MM.1S (cell line): ENCODE results near the gene AGK.

ENCODE experiments used
- DNase-seq: peaks from one replicate; pipeline ENCODE4 v3.0.0-alpha.2; 2015
- H2AFZ ChIP-seq: fragments of 300-600 bp; sonication (generic); 2 replicates; pipeline ENCODE4 v1.6.0; 2016; ENCODE audit warnings: antibody characterized with exemption, low read length
- H3F3A ChIP-seq: fragments of 300-600 bp; sonication (generic); 2 replicates; pipeline ENCODE4 v1.6.1; 2016; ENCODE audit warnings: mild to moderate bottlenecking, antibody characterized with exemption, low read length, moderate library complexity, mixed read lengths; ENCODE audit not compliant: insufficient read depth
- H3K27ac ChIP-seq: fragments of 300-600 bp; sonication (generic); 2 replicates; pipeline ENCODE4 v1.5.1; 2016; ENCODE audit warnings: mild to moderate bottlenecking, low read length
- H3K27me3 ChIP-seq: fragments of 300-600 bp; sonication (generic); replicated peaks from 2 replicates; pipeline ENCODE4 v1.6.0; 2016; ENCODE audit warnings: low read length; ENCODE audit not compliant: insufficient read depth
- H3K36me3 ChIP-seq: fragments of 300-600 bp; sonication (generic); replicated peaks from 2 replicates; pipeline ENCODE4 v1.6.1; 2016; ENCODE audit warnings: mild to moderate bottlenecking, low read length, mixed read lengths; ENCODE audit not compliant: insufficient read depth
- H3K4me1 ChIP-seq: fragments of 300-600 bp; sonication (generic); 2 replicates; pipeline ENCODE4 v1.6.1; 2016; ENCODE audit warnings: low read length, mixed read lengths
- H3K4me2 ChIP-seq: fragments of 300-600 bp; sonication (generic); 2 replicates; pipeline ENCODE4 v1.6.0; 2016; ENCODE audit warnings: low read depth, low read length
- H3K4me3 ChIP-seq: fragments of 300-600 bp; sonication (generic); 2 replicates; pipeline ENCODE4 v1.5.1; 2016; ENCODE audit warnings: low read length, mixed read lengths
- H3K79me2 ChIP-seq: fragments of 300-600 bp; sonication (generic); 2 replicates; pipeline ENCODE4 v1.6.1; 2016; ENCODE audit warnings: mixed run types, low read length, mixed read lengths
- H3K9ac ChIP-seq: fragments of 300-600 bp; sonication (generic); 2 replicates; pipeline ENCODE4 v1.6.1; 2016; ENCODE audit warnings: low read length, mixed read lengths
- H3K9me2 ChIP-seq: fragments of 300-600 bp; sonication (generic); replicated peaks from 2 replicates; pipeline ENCODE4 v1.6.1; 2016; ENCODE audit warnings: mild to moderate bottlenecking, low read length, mixed read lengths; ENCODE audit not compliant: insufficient read depth
- H3K9me3 ChIP-seq: fragments of 300-600 bp; sonication (generic); replicated peaks from 2 replicates; pipeline ENCODE4 v1.6.1; 2016; ENCODE audit warnings: mild to moderate bottlenecking, low read length, mixed read lengths; ENCODE audit not compliant: insufficient read depth
- H4K20me1 ChIP-seq: fragments of 300-600 bp; sonication (generic); 2 replicates; pipeline ENCODE4 v1.6.1; 2016; ENCODE audit warnings: mild to moderate bottlenecking, low read length, moderate library complexity, mixed read lengths; ENCODE audit not compliant: insufficient read depth
- CTCF ChIP-seq: fragments of 300-600 bp; sonication (generic); IDR thresholded peaks from 2 replicates; pipeline ENCODE4 v1.5.1; 2016; ENCODE audit warnings: antibody characterized with exemption, low read length, mixed read lengths
- EZH2 ChIP-seq: fragments of 300-600 bp; sonication (generic); optimal IDR thresholded peaks from 2 replicates; pipeline ENCODE3; 2017; ENCODE audit warnings: low read depth, mild to moderate bottlenecking, antibody characterized with exemption, low read length, mixed read lengths
- EZH2phosphoT487 ChIP-seq: fragments of 300-600 bp; sonication (generic); IDR thresholded peaks from 2 replicates; pipeline ENCODE4 v1.6.1; 2018; ENCODE audit warnings: antibody characterized with exemption, low read length

The AGK gene

DNA sequence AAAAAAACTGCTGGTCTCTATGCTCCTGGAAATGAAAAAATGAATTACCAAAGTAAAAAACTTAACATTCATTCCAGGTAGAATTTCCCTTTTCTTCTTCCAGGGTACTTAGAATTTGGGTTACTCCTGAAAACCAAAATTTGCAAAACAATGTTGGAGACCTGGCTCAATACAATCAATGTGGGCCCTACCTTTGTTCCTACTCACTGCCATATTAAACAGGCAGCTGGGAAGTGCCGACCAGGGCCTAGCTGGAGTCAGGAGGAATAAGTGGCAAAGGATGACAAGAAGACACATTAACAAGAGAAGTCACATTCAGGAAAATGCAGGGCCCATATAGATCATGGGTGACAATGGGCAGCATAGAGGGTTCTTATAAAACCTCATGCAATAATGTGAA is 6.4 kb upstream of the AGK start:
- no peak overlapping the region for H3K4me3 ChIP-seq
- no peak overlapping the region for H3K27ac ChIP-seq
- peaks cover 5% of the 10 kb centered on the region; the same call in 1 of the 2 replicates for H3F3A ChIP-seq
- H3K36me3 ChIP-seq = no peaks in the 10 kb centered on the region
- no peaks in the 10 kb centered on the region for H3K27me3 ChIP-seq
- H2AFZ ChIP-seq = no peak overlapping the region
- no peak overlapping the region for H3K9ac ChIP-seq
- no peaks in the 10 kb centered on the region for H3K79me2 ChIP-seq
- DNase-seq = no peak
- H4K20me1 ChIP-seq = no peaks in the 10 kb centered on the region
- H3K9me3 ChIP-seq = no peaks in the 10 kb centered on the region
- H3K9me2 ChIP-seq = no peaks in the 10 kb centered on the region
- H3K4me1 ChIP-seq = peaks cover 5% of the 10 kb centered on the region; the same call in 1 of the 2 replicates
- TF ChIP-seq EZH2 = no peak
- TF ChIP-seq EZH2phosphoT487 = no peak
- TF ChIP-seq CTCF = no peak
- H3K4me2 ChIP-seq = no peak overlapping the region

- H3K9ac ChIP-seq = no peak overlapping the region
- no peak for DNase-seq
- H3K4me2 ChIP-seq = no peak overlapping the region
Observed at GRCh38 chr7:141549582-141549981, 1.6 kb upstream of the AGK start.

GRCh38 chr7:141550386-141551093 is 670 bp upstream of the AGK start:
- no peaks in the 10 kb centered on the region; the same call in 1 of the 2 replicates for H3K36me3 ChIP-seq
- H3K27ac ChIP-seq = peak overlapping the region; percentile 22; the same call in 1 of the 2 replicates
- no peaks in the 10 kb centered on the region for H3K27me3 ChIP-seq
- peaks cover 45% of the 10 kb centered on the region for H3K79me2 ChIP-seq
- peak overlapping the region; percentile 87 for H3K4me2 ChIP-seq
- DNase-seq = no peak
- TF ChIP-seq EZH2 (no peak), CTCF (no peak), EZH2phosphoT487 (no peak)
- H3K9ac ChIP-seq = peak overlapping the region; percentile 89
- H3K9me3 ChIP-seq = no peaks in the 10 kb centered on the region
- peak overlapping the region; percentile 90 for H3K4me3 ChIP-seq
- peaks cover 28% of the 10 kb centered on the region for H3K4me1 ChIP-seq
- no peaks in the 10 kb centered on the region for H3K9me2 ChIP-seq
- no peaks in the 10 kb centered on the region for H4K20me1 ChIP-seq
- H2AFZ ChIP-seq = peak overlapping the region; percentile 100
- H3F3A ChIP-seq = peaks cover 5% of the 10 kb centered on the region; the same call in 1 of the 2 replicates

More at GRCh38 chr7:141549582-141549981, 1.6 kb upstream of the AGK start:
- H3K4me3 ChIP-seq = no peak overlapping the region
- H3K27me3 ChIP-seq = no peaks in the 10 kb centered on the region
- H3K9me2 ChIP-seq = no peaks in the 10 kb centered on the region
- peaks cover 39% of the 10 kb centered on the region for H3K79me2 ChIP-seq
- no peaks in the 10 kb centered on the region for H3K36me3 ChIP-seq
- no peaks in the 10 kb centered on the region for H4K20me1 ChIP-seq
- 0 out of 2 replicates have a peak overlapping the region, but pooled peaks have one; percentile 4 for H3K27ac ChIP-seq
- H3F3A ChIP-seq = peaks cover 5% of the 10 kb centered on the region; the same call in 1 of the 2 replicates
- no peak overlapping the region for H2AFZ ChIP-seq
- TF ChIP-seq EZH2phosphoT487 (no peak), EZH2 (no peak), CTCF (no peak)
- H3K9me3 ChIP-seq = no peaks in the 10 kb centered on the region
- H3K4me1 ChIP-seq = peaks cover 23% of the 10 kb centered on the region
